Measurements from ENCODE around the gene PCDHA11.

DNA sequence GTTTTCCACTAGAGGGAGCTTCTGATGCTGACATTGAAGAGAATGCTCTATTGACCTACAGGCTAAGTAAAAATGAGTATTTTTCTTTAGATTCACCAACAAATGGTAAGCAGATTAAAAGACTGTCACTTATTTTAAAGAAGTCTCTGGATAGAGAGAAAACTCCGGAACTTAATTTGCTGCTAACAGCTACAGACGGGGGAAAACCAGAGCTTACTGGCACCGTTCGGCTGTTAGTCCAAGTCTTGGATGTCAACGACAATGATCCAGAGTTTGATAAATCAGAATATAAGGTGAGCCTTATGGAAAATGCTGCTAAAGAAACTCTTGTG, 764 bp downstream of the PCDHA11 start:
- no peak for TF ChIP-seq ZNF274 (IDR thresholded peaks at IDR 0.05; ENCODE audit: low read depth, low read length)
- no peak for TF ChIP-seq YY1 (IDR thresholded peaks at IDR 0.05; ENCODE audit: insufficient read depth, insufficient read length)

Measured in NT2/D1 (cell line).